Putamen (tissue), 1 donor: Measurements from ENCODE around the gene PPT2.
"Not testable (repeated sequence)": the region's sequence is repeated elsewhere in the genome, so short reads cannot be mapped to it uniquely, and the experiment has no call there.

ENCODE experiments used
- DNase-seq: peaks from one replicate; pipeline ENCODE4 v3.0.0-alpha.2; 2016; ENCODE audit warnings: low spot score

Gene PPT2

GRCh38 chr6:32176476-32177182 is 22.7 kb downstream of the PPT2 start:
- DNase-seq: no peak

- no peak for DNase-seq
These were observed 23.3 kb downstream of the PPT2 start for GRCh38 chr6:32177183-32177787.

GRCh38 chr6:32177788-32178546 is 24.0 kb downstream of the PPT2 start, which contains the start of gene RNF5:
RNF5 (plus strand) TSS chr6:32178405; CDS start chr6:32178512, 107 bp downstream.
- peak; percentile 100 for DNase-seq

- no peak for DNase-seq
These were observed 24.9 kb downstream of the PPT2 start for GRCh38 chr6:32178547-32179440.

GRCh38 chr6:32179766-32180405 is 25.9 kb downstream of the PPT2 start:
- no peak for DNase-seq

GRCh38 chr6:32181148-32181702 is 27.3 kb downstream of the PPT2 start:
- no peak for DNase-seq

GRCh38 chr6:32181915-32182529 is 28.1 kb downstream of the PPT2 start:
- DNase-seq: no peak

GRCh38 chr6:32182555-32182981 is 28.6 kb downstream of the PPT2 start:
- no peak for DNase-seq

- no peak for DNase-seq
These were observed 29.1 kb downstream of the PPT2 start for GRCh38 chr6:32183030-32183429.

GRCh38 chr6:32183483-32184083 is 29.6 kb downstream of the PPT2 start:
- no peak for DNase-seq

GRCh38 chr6:32184084-32184640 is 30.2 kb downstream of the PPT2 start, which contains the start of gene AGER:
AGER (minus strand) TSS chr6:32184253; CDS start chr6:32184222, 31 bp downstream.
- DNase-seq: no peak

GRCh38 chr6:32185681-32186131 is 31.8 kb downstream of the PPT2 start:
- not testable (repeated sequence) for DNase-seq

- DNase-seq: not testable (repeated sequence)
These were observed 32.4 kb downstream of the PPT2 start for GRCh38 chr6:32186151-32186840.

GRCh38 chr6:32187009-32187709 is 33.2 kb downstream of the PPT2 start:
- DNase-seq: no peak

- not testable (repeated sequence) for DNase-seq
These were observed 33.9 kb downstream of the PPT2 start for GRCh38 chr6:32187725-32188380.

GRCh38 chr6:32188381-32189068 is 34.6 kb downstream of the PPT2 start:
- DNase-seq: no peak

- no peak for DNase-seq
These were observed 35.3 kb downstream of the PPT2 start for GRCh38 chr6:32189069-32189741.
